Subcutaneous adipose tissue (tissue), 4 donors: ENCODE measurements around the gene SERPINB11. TPM values are rescaled to one million over a fixed set of nuclear protein-coding genes. Genes with fewer than 3 reads are reported as not detected.

Experiments
- total RNA-seq, 4 donors: library from RNA; depleted of rRNA; stranded (reverse); fragments of >200 nt; gene quantifications; one replicate each; pipeline ENCODE4 v1.1.0, GENCODE V29; 2016
- TF ChIP-seq, protein P1 (sequence below): fragments of 450-650 bp; IDR thresholded peaks from one replicate; pipeline ENCODE4 v1.5.1; 2016; ENCODE audit warnings: low read depth, mild to moderate bottlenecking, control low read depth, antibody characterized with exemption, moderate library complexity

Gene SERPINB11
- total RNA-seq, 4 donors from 2014 or later = not detected

DNA sequence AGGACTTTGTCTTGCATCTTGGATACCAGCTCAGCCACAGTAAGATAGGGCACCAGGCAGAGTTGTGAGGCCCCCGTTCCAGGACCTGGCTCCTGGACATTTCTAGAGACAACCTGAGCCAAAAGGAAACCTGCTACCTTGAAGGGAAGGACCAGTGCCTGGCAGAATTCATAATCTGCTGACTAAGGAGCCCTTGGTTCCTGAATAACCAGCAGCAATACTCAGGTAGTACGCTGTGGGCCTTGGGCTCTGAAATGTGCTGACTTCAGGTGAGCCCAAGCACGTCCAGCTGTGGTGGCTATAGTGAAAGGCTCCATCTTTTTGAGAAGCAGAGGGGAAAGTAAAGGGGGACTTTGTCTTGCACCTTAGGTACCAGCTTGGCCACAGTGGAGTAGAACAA is 28.5 kb downstream of the SERPINB11 start:
- TF ChIP-seq, protein P1, sequence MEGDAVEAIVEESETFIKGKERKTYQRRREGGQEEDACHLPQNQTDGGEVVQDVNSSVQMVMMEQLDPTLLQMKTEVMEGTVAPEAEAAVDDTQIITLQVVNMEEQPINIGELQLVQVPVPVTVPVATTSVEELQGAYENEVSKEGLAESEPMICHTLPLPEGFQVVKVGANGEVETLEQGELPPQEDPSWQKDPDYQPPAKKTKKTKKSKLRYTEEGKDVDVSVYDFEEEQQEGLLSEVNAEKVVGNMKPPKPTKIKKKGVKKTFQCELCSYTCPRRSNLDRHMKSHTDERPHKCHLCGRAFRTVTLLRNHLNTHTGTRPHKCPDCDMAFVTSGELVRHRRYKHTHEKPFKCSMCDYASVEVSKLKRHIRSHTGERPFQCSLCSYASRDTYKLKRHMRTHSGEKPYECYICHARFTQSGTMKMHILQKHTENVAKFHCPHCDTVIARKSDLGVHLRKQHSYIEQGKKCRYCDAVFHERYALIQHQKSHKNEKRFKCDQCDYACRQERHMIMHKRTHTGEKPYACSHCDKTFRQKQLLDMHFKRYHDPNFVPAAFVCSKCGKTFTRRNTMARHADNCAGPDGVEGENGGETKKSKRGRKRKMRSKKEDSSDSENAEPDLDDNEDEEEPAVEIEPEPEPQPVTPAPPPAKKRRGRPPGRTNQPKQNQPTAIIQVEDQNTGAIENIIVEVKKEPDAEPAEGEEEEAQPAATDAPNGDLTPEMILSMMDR = no peak

DNA sequence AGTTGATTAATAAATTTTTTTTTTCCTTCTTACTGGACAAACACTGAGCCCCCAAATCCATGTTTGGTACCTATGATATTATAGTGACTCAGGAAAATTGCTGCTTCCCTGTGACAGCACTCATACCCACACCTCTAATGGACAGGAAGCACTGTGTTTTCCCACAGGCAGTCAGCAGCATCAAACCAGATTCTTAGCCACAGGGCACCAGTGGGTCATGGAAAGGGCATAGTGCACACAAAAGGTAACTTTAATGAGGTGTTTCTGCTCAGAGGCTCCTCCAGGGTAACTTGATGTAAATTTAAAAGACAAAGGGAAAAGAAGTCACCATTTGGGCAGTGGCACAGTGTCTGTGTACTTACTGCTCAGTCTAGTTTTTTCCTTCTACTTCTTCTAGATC is 34.1 kb downstream of the SERPINB11 start:
- TF ChIP-seq, protein P1 = no peak

DNA sequence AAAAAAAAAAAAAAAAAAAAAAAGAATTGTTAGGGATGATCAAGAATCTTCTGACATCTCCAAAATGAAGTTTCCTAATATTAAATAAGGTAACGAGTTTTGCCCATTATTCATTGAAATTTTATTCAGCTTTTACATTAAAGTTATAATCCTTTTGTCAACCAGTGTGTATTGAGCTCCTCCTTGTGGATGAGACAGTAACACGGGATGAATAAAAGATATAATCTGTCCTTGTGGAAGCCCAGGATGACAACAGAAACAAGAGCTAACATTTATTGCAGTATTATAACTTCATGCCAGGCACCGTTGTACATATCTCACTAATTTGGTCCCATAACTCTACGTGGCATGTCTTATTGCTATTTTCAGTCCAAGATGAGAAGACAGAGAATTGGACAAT is 39.0 kb downstream of the SERPINB11 start:
- TF ChIP-seq, protein P1 = no peak

DNA sequence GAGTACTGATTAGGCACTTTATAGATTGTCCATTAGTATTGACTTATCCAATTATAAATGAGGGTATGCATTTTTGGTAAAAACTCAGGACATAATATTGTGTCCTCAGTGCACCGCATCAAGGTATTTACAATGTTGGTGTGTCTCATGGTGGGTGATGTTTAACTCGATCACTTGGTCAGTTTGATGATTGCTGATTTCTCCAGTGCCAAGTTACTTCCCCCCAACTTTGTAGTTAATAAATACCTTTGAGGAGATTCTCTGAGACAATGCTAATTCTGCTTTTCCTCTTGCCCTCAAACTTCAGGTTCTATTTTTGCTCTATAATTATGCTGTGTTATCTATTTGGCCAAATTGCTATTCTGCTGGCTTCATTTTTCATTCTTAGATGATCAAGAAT is 44.2 kb downstream of the SERPINB11 start:
- TF ChIP-seq, protein P1 = no peak

DNA sequence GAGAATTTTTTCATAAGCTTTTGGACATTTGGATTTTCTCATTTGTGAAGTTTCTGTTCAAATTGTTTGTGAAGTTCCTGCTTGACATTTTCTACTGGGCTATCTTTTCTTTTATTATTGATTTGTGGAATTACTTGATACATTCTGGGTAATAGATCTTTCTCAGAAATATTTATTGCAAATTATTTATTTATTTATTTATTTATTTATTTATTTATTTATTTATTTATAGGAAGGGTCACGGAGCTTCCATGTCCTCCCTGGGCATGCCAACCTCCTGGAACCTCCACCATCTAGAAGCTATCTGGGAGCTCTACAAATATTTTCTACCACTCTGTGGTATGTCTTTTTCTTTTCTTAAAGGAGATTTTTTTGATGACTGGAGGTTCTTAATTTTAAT is 46.7 kb downstream of the SERPINB11 start:
- TF ChIP-seq, protein P1 = no peak

DNA sequence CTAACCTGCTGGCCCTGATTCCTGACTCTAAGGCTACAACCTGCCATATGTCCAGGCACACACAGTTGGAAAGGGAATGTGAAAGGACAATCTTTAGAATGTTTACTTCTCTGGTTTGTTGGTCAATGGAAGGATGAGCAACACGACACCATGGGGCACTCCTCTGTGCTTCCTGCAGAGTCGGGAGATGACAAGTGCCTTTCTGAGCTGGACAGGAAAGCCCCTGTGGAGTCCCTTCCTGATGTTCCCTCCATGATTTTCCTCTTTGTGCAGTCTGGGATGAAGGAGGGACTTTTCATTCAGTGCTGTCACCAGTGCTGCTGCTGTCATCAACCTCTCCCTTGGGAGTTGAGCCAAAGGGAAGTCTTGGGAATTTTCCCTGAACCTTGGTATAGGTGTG is 49.9 kb downstream of the SERPINB11 start:
- TF ChIP-seq, protein P1 = no peak

DNA sequence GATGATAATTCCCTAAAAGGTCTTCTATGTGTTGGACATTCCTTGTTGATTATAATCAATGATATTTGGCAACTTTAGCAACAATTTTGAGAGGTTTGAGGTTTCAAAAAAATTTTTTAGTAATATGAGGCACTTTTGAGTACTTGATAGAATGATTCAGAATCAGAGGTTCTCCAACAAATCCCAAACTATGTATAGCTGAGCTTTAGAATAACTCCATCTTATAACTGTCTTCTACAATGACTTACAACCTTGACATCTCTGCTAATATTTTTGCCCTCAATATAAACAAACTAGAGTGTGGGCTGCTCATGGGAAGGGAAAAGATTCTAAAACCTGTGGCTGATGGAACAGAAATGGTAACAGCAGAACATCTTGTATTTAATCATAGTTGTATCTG is 50.9 kb downstream of the SERPINB11 start:
- TF ChIP-seq, protein P1 = no peak
